GM19099 (cell line): ENCODE results near the gene PARVG.

Experiments
- POLR2A ChIP-seq: IDR thresholded peaks from 3 replicates; pipeline ENCODE4 v1.6.1; 2011; ENCODE audit warnings: low read depth; ENCODE audit not compliant: insufficient read length; ENCODE audit errors: extremely low read depth

Gene PARVG

GRCh38 chr22:44196731-44197131, 16.0 kb downstream of the PARVG start:
- no peak for TF ChIP-seq POLR2A

- no peak for TF ChIP-seq POLR2A
Measured at GRCh38 chr22:44197271-44197670, 16.5 kb downstream of the PARVG start.

GRCh38 chr22:44199164-44199563, 18.4 kb downstream of the PARVG start:
- TF ChIP-seq POLR2A, result no peak

GRCh38 chr22:44199866-44200265, 19.1 kb downstream of the PARVG start:
- no peak for TF ChIP-seq POLR2A

GRCh38 chr22:44200451-44200850, 19.7 kb downstream of the PARVG start:
- TF ChIP-seq POLR2A, result no peak

GRCh38 chr22:44200855-44201550, 20.3 kb downstream of the PARVG start:
- TF ChIP-seq POLR2A, result no peak

- no peak for TF ChIP-seq POLR2A
Measured at GRCh38 chr22:44201665-44202064, 20.9 kb downstream of the PARVG start.

GRCh38 chr22:44202261-44202789, 21.6 kb downstream of the PARVG start:
- no peak for TF ChIP-seq POLR2A

- no peak for TF ChIP-seq POLR2A
Measured at GRCh38 chr22:44203203-44203602, 22.5 kb downstream of the PARVG start.

GRCh38 chr22:44204739-44205515, 24.2 kb downstream of the PARVG start:
- no peak for TF ChIP-seq POLR2A

GRCh38 chr22:44205516-44206329, 25.0 kb downstream of the PARVG start:
- TF ChIP-seq POLR2A, result no peak

GRCh38 chr22:44206330-44206645, 25.6 kb downstream of the PARVG start:
- TF ChIP-seq POLR2A, result no peak

- TF ChIP-seq POLR2A, result no peak
Measured at GRCh38 chr22:44206696-44207095, 26.0 kb downstream of the PARVG start.

- TF ChIP-seq POLR2A, result no peak
Measured at GRCh38 chr22:44207173-44207980, 26.7 kb downstream of the PARVG start.

- TF ChIP-seq POLR2A, result no peak
Measured at GRCh38 chr22:44207981-44208317, 27.2 kb downstream of the PARVG start.
